GM19372 (cell line): ENCODE measurements around the gene FAXC.
"Not testable (repeated sequence)": the region's sequence is repeated elsewhere in the genome, so short reads cannot be mapped to it uniquely, and the experiment has no call there.

Experiments used
- ATAC-seq: cut with Tn5 transposase; IDR thresholded peaks from one replicate; pipeline ENCODE4 v1.9.1; 2021; ENCODE audit warnings: mild to moderate bottlenecking, low read depth, moderate library complexity; ENCODE audit not compliant: unreplicated experiment

The FAXC gene

GRCh38 chr6:99344289-99344688, 5.2 kb downstream of the FAXC start:
- ATAC-seq = no peak

DNA sequence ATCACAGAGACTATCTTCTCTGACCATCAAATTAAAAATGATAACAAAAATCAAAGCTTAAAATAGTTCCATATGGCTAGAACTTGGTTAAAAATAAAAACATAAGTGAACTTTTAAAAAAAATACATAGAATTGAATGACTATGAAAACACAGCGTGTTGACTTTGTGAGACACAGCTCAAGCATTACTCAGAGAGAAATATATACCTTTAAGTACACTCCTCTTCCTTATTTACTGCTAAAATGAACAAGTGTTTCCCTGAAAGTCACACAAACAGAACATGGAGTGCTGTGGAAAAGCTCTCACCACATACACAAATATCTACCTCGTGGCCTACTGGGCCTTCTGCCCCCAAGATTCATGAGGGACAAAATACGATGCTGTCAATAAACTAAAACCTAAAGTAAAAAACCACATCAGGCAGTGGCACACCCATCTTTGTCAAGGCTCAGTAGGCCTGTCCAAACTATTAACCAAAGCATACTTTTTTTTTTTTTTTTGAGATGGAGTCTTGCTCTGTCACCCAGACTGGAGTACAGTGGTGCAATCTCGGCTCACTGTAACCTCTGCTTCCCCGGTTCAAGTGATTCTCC, 7.5 kb downstream of the FAXC start:
- ATAC-seq = no peak

DNA sequence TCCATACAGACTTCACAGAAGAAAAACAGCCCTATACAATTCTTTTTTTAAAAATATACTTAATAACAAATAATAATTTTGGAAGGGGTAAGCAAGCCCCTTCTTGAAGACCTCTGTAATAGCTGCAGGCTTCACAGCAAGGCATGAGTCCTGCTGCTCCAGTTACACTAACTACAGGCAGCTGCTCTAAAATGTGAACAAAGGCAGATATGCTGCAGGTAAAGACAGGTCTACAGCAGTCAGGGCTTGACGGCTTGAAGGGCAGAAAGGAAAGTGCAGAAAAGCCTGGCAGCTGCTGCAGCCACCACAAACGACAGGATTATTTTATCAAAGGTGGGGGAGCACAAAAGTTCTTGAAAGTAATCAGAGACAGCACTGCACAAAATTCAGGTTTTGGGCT, 11.3 kb downstream of the FAXC start:
- ATAC-seq = no peak

DNA sequence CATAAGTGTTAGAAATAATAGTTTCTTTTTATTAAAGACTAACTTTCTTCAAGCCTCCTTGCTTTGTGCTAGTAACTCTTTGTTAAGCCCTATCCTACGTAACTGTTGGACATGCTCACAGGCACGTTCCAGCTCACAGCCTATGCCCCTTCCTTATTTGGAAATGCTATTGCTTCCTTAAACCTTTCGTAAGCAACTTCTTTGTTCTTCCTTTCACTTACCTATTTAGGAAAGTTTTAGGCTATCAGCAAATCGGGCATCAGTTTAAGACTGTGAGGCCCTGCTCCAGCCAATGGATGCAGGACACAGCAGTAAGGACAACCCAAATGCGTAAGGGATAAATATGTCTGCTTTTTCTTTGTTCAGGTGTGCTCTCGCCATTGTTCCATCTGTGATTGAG, 14.2 kb downstream of the FAXC start:
- ATAC-seq = not testable (repeated sequence)

DNA sequence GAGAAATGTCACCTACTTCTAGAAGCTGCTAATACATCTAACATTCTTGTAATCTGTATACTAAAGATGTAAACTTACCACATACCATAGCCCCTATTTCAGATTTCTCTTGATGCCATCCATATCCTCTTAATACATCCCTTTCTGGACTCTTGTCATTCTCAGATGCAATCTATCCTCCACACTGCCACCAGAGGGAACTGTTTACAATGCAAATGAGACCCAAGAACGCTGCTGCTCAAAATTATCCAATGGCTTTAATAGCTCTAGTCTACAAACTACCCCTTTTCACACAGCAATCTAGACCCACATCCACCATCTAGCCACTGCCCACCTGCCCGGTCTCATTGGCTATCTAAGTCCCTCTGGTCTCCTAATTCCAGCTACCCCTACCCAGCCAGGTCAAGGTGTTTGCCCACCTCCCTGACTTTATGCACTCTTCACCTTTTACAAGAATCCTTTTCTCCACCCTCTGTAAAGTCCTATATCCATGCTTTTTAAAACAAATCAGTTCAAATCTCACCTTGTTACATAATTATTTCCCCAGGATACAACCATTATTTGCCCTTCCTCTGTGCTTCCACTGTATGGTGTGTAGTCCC, 14.8 kb downstream of the FAXC start:
- peak; percentile 33 for ATAC-seq

GRCh38 chr6:99333068-99333467, 16.4 kb downstream of the FAXC start:
- peak; percentile 92 for ATAC-seq

DNA sequence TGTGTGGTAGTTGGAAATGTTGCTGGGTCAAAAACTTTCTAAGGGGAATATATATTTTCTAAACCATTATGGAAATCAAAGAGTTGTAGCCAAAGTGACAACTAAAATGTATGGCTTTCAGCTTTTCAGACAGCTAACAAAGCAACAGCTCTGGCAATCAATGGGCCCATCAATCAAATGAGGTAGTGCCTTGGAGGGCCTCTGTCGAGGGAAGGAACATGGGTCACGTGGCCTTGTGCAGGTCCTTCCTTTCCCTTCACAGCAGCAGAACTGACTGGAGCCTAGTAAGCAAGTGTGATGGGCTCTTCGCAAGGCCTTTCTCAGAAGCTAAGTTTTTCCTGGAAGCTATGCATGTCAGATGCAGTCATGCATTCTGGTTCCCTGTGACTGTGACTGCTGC, 17.9 kb downstream of the FAXC start:
- no peak for ATAC-seq

GRCh38 chr6:99330159-99330558, 19.3 kb downstream of the FAXC start:
- peak; percentile 56 for ATAC-seq

- ATAC-seq = no peak
Observed at GRCh38 chr6:99324996-99325395, 24.5 kb downstream of the FAXC start.

DNA sequence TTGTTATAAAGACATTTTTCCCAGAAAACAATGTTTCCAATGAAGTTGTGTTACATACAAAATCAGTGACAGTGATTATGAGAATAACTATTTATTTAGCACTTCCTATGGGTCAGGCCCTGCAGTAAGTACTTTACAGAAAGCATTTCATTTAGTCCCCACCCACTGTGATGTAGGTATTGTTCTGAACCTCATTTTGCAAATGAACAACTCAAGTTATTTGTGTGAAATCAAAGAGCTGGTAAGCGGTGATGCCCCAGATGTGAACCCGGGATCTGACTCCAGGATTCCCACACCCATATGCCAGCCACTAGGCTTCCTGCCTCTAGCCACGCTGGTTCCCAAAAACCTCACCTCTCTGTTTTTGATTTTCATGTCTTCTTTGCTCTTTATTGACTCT, 30.9 kb downstream of the FAXC start:
- ATAC-seq = no peak

GRCh38 chr6:99312354-99312753, 37.1 kb downstream of the FAXC start:
- no peak for ATAC-seq

- no peak for ATAC-seq
Observed at GRCh38 chr6:99310553-99310952, 38.9 kb downstream of the FAXC start.

DNA sequence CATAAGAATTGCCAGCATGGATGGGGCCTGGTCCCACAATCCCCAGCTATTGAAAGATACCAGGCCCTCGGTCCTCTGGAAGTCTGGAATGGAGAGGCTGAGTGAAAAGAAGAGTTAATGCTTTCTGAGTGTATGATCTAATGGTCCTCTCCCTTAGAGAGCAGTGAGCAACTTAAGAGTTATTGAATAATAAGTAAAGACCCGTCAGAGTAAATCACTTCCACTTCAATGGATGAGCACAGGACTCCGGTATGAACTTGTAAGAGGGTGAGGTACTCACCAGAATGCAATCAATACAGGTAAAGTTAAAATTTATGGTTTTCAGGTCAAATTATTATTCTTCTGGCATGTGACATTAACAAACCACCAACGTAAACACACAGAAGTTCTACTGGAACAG, 39.9 kb downstream of the FAXC start:
- no peak for ATAC-seq

- no peak for ATAC-seq
Observed at GRCh38 chr6:99308788-99309187, 40.7 kb downstream of the FAXC start.

DNA sequence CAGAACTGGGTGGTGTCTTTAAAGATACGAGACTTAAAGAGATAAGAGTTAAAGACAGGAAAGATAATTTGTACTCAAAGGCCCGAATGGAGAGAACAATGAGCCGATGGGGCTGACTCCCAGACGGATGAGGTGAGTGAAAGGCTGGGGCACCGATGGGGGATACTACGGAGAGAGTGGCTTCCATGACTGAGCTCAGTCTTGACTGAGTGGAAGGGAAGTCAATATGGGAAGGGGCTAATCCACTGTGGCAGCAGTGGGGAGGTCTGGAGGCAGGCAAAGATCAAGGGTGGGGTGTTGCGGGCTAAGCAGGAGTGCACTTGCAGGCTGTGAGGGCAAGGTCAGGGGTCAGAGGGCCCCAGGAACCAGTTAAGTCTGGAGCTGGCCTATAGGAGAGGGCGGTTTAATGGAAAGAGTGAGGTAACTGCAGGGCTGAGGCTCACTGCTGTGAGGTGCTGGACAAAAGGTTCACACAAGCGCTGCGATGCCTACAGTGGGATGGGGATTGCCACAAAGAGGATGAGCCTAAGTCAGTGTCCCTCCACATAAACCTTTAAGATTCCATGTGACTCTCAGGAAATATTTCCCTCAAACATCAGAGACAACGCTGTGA, 42.1 kb downstream of the FAXC start:
- ATAC-seq = no peak

DNA sequence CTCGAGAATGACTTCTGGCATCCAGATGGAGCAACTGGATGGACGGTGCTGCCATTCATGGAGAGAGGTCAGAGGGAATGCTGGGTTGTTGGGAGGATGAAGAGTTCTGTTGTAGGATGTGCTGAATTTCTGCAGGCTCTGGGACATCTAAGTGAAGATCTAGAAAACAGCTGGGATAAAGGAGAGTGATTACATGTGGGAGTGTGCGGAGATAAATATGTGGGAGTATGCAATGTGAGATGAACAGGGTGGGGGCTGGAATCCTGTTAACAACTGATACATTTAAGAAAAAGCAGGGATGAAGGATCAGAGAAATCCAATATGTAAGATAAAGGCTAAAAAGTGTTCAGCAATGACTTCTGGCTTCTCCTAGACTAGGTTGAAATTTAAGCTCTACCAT, 43.1 kb downstream of the FAXC start:
- ATAC-seq = no peak

DNA sequence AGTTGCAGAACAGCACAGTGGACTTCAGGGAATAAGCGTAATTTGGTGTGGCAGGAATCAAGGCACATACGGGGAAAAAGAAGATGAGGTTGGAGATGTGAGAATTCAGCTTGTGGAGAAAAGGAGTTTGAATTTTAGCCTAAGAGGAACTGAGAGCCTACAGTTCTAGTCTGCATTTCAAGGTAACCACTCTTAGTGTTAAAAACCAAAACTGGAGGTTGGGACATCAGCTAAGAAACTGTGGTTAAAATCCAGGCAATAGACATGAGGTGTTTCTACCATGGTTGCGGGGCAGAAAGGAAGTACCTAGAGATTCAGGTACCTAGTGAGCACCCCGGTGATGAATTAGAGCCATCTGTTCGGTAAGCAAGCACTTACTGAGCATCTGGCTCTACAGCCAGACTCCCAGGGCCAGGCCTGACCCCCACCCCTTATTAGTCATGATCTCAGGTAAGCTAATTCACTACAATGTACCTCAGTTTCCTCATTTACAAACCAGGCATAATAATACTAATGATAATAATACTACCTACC, 44.4 kb downstream of the FAXC start:
- ATAC-seq = no peak

GRCh38 chr6:99297415-99297814, 52.1 kb downstream of the FAXC start:
- no peak for ATAC-seq

GRCh38 chr6:99297006-99297405, 52.5 kb downstream of the FAXC start:
- no peak for ATAC-seq

DNA sequence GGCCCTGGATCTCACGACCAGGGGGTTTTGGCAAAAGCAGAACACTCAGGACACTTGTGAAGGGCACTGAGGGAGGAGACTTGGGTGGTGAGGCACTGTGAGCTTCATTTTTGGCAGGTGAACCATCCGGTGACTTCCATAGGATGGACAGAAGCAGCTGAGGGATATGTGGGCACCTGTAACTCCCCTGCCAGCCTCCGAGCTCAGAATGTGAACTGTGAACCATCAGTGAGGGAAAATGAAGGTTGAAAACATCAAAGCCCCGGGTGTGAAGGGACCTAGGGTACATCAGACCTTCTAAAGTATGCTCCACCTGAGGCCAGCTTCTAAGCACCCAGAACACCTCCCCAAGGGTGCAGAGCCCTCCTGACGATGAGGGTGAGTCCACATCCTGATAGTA, 53.2 kb downstream of the FAXC start:
- no peak for ATAC-seq

GRCh38 chr6:99295276-99295675, 54.2 kb downstream of the FAXC start:
- no peak for ATAC-seq

DNA sequence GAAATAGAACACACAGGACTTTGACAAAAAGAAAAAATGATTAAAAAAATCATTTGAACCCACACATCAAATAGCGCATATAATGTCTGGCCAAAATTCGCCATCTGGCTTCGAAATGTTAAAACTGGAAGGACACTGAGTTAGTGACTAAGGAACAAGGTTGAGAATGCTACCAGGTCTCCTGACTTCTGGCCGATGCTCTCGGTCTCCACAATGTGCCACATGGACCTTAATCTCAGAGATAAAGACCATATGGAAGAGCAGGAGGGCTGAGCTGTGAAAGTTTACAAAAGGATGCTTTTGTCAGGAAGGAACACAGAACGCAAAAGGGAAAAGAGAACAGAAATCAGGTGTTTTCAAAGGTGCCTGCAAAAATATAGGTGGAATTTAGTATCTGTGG, 54.7 kb downstream of the FAXC start:
- no peak for ATAC-seq
